Type B pancreatic cell (in vitro differentiated cells): ENCODE measurements around the gene ARHGDIB. TPM values are rescaled to one million over a fixed set of nuclear protein-coding genes. Genes with fewer than 3 reads are reported as not detected.

Experiments
- DNase-seq: peaks from one replicate; pipeline ENCODE4 v3.0.0; 2021; ENCODE audit warnings: mixed read lengths; ENCODE audit not compliant: unreplicated experiment; ENCODE audit errors: extremely low spot score
- H3K27ac Mint-ChIP-seq: 2 replicates; pipeline ENCODE4 v1.8.0; 2021; ENCODE audit warnings: mild to moderate bottlenecking, mixed read lengths
- H3K27me3 Mint-ChIP-seq: 2 replicates; pipeline ENCODE4 v1.8.0; 2021; ENCODE audit warnings: mixed read lengths
- H3K36me3 Mint-ChIP-seq: 2 replicates; pipeline ENCODE4 v1.8.0; 2021; ENCODE audit warnings: mixed read lengths
- H3K4me1 Mint-ChIP-seq: one replicate; pipeline ENCODE4 v1.8.0; 2021; ENCODE audit warnings: mixed read lengths; ENCODE audit not compliant: unreplicated experiment
- H3K4me3 Mint-ChIP-seq: 2 replicates; pipeline ENCODE4 v1.8.0; 2021; ENCODE audit warnings: mild to moderate bottlenecking, mixed read lengths
- H3K9me3 Mint-ChIP-seq: 2 replicates; pipeline ENCODE4 v1.8.0; 2021; ENCODE audit warnings: mixed read lengths
- CTCF ChIP-seq: fragments of 200-600 bp; sonication (generic); conservative IDR thresholded peaks from 2 replicates; pipeline ENCODE4 v1.5.0; 2021; ENCODE audit warnings: antibody characterized with exemption, mild to moderate bottlenecking
- total RNA-seq: library from RNA; stranded (reverse); gene quantifications from 2 replicates; pipeline ENCODE4 v1.2.1, GENCODE V29; 2021; ENCODE audit warnings: low replicate concordance

ARHGDIB gene
- total RNA-seq, 1 donor from 2014 or later = 17.0 TPM

GRCh38 chr12:14991069-14991468 is 29.7 kb upstream of the ARHGDIB start:
- DNase-seq = no peak
- no peaks in the 10 kb centered on the region for H3K9me3 Mint-ChIP-seq
- H3K4me3 Mint-ChIP-seq = no peak overlapping the region
- H3K27ac Mint-ChIP-seq = no peak overlapping the region
- H3K36me3 Mint-ChIP-seq = peaks cover 14% of the 10 kb centered on the region
- no peaks in the 10 kb centered on the region for H3K27me3 Mint-ChIP-seq
- TF ChIP-seq CTCF = no peak
- H3K4me1 Mint-ChIP-seq = no peaks in the 10 kb centered on the region

GRCh38 chr12:14989790-14990189 is 28.4 kb upstream of the ARHGDIB start:
- Mint-ChIP-seq H3K4me3 (no peak overlapping the region), H3K4me1 (no peaks in the 10 kb centered on the region), H3K9me3 (no peaks in the 10 kb centered on the region), H3K36me3 (peaks cover 14% of the 10 kb centered on the region), H3K27me3 (no peaks in the 10 kb centered on the region), H3K27ac (no peak overlapping the region)
- TF ChIP-seq CTCF = no peak
- DNase-seq = no peak

GRCh38 chr12:14988035-14988434 is 26.6 kb upstream of the ARHGDIB start:
- no peaks in the 10 kb centered on the region for H3K4me1 Mint-ChIP-seq
- no peak overlapping the region for H3K27ac Mint-ChIP-seq
- no peak overlapping the region for H3K4me3 Mint-ChIP-seq
- H3K36me3 Mint-ChIP-seq = peaks cover 14% of the 10 kb centered on the region
- DNase-seq = no peak
- no peaks in the 10 kb centered on the region for H3K27me3 Mint-ChIP-seq
- no peak for TF ChIP-seq CTCF
- H3K9me3 Mint-ChIP-seq = no peaks in the 10 kb centered on the region

- DNase-seq = no peak
- H3K4me1 Mint-ChIP-seq = no peaks in the 10 kb centered on the region
- no peaks in the 10 kb centered on the region for H3K27me3 Mint-ChIP-seq
- peaks cover 1% of the 10 kb centered on the region for H3K9me3 Mint-ChIP-seq
- H3K36me3 Mint-ChIP-seq = peaks cover 16% of the 10 kb centered on the region
- no peak for TF ChIP-seq CTCF
- H3K4me3 Mint-ChIP-seq = no peak overlapping the region
- no peak overlapping the region for H3K27ac Mint-ChIP-seq
Observed at GRCh38 chr12:14986449-14986848, 25.0 kb upstream of the ARHGDIB start.

GRCh38 chr12:14984766-14985285 is 23.4 kb upstream of the ARHGDIB start:
- peaks cover 18% of the 10 kb centered on the region for H3K36me3 Mint-ChIP-seq
- no peaks in the 10 kb centered on the region for H3K27me3 Mint-ChIP-seq
- H3K27ac Mint-ChIP-seq = no peak overlapping the region
- H3K4me1 Mint-ChIP-seq = no peaks in the 10 kb centered on the region
- peaks cover 4% of the 10 kb centered on the region for H3K9me3 Mint-ChIP-seq
- TF ChIP-seq CTCF = no peak
- DNase-seq = no peak
- no peak overlapping the region for H3K4me3 Mint-ChIP-seq

- Mint-ChIP-seq H3K9me3 (peaks cover 4% of the 10 kb centered on the region), H3K4me3 (no peak overlapping the region), H3K4me1 (no peaks in the 10 kb centered on the region), H3K27ac (no peak overlapping the region), H3K36me3 (peaks cover 18% of the 10 kb centered on the region), H3K27me3 (peaks cover 1% of the 10 kb centered on the region)
- TF ChIP-seq CTCF = no peak
- no peak for DNase-seq
Observed at GRCh38 chr12:14984036-14984435, 22.6 kb upstream of the ARHGDIB start.
